GM12878 (cell line): ENCODE measurements around the gene PORCN. TPM values are rescaled to one million over a fixed set of nuclear protein-coding genes. Genes with fewer than 3 reads are reported as not detected.

Source experiments
- ATAC-seq: fragments of 200-7000 bp; cut with Tn5 transposase; 3 replicates; pipeline ENCODE4 v1.9.1; 2020; ENCODE audit warnings: mild to moderate bottlenecking, moderate library complexity
- BruUV-seq: library from RNA; stranded (reverse); fragments of 400-500 nt; replicated peaks from 2 replicates; lab custom pipeline; 2021; lab: Mats Ljungman, UMichigan
- CTCF ChIA-PET: fragments of 300-600 bp; sonication (Branson Sonifier 250); formaldehyde crosslinking; extraction: SDS; loops from one replicate; lab custom pipeline; 2021; ENCODE audit warnings: inconsistent platforms; lab: Yijun Ruan, JAX
- POLR2A ChIA-PET: fragments of 350-600 bp; formaldehyde crosslinking; extraction: SDS; loops from one replicate; lab custom pipeline; 2021; ENCODE audit warnings: inconsistent platforms; lab: Charles Lee
- RAD21 ChIA-PET: fragments of 300-600 bp; sonication (Branson Sonifier 250); formaldehyde crosslinking; loops from one replicate; lab custom pipeline; 2023; ENCODE audit warnings: antibody characterized with exemption; ENCODE audit not compliant: unreplicated experiment; lab: Charles Lee
- SMC1A ChIA-PET: fragments of 300-600 bp; sonication (Branson Sonifier 250); formaldehyde crosslinking; loops from one replicate; lab custom pipeline; 2023; ENCODE audit not compliant: unreplicated experiment, uncharacterized antibody; lab: Charles Lee
- DNase-seq: peaks from one replicate; pipeline ENCODE4 v3.0.0-alpha.2; 2011; ENCODE audit warnings: low read depth, low spot score
- FAIRE-seq: peaks from 3 replicates; lab custom pipeline; 2011; peaks lifted over from hg19 to GRCh38; lab: Jason Lieb, UNC
- H2AFZ ChIP-seq: 2 replicates; pipeline ENCODE4 v1.6.0; 2011; ENCODE audit warnings: low read depth, low read length, control low read depth; ENCODE audit not compliant: control insufficient read depth
- H3K27ac ChIP-seq: 2 replicates; pipeline ENCODE4 v1.5.1; 2011; ENCODE audit warnings: control low read depth; ENCODE audit not compliant: control insufficient read depth, insufficient read depth
- H3K27me3 ChIP-seq, 2 experiments: replicated peaks in 1 of 2; 2 replicates each; pipeline versions ENCODE4 v1.6.0 to v1.6.1; 2011; ENCODE audit warnings: low read length in 1 of 2; ENCODE audit not compliant: control insufficient read depth in 2 of 2, insufficient read depth in 2 of 2
- H3K36me3 ChIP-seq, 2 experiments: 2 replicates each; pipeline ENCODE4 v1.5.1; 2011; ENCODE audit warnings: low read length in 1 of 2; ENCODE audit not compliant: control insufficient read depth in 2 of 2, insufficient read depth in 2 of 2
- H3K4me1 ChIP-seq: 2 replicates; pipeline ENCODE4 v1.6.1; 2011; ENCODE audit warnings: mild to moderate bottlenecking, low read length, moderate library complexity, mixed read lengths; ENCODE audit not compliant: control insufficient read depth, insufficient read depth
- H3K4me2 ChIP-seq: 2 replicates; pipeline ENCODE4 v1.6.0; 2011; ENCODE audit warnings: control low read depth; ENCODE audit not compliant: control insufficient read depth, insufficient read depth
- H3K4me3 ChIP-seq: fragments of 200-600 bp; sonication (generic); 2 replicates; pipeline ENCODE4 v1.5.1; 2016
- H3K79me2 ChIP-seq: 2 replicates; pipeline ENCODE4 v1.6.0; 2011; ENCODE audit warnings: low read length; ENCODE audit not compliant: control insufficient read depth, insufficient read depth
- H3K9ac ChIP-seq: 2 replicates; pipeline ENCODE4 v1.8.0; 2011; ENCODE audit warnings: low read length, control low read depth, mixed read lengths; ENCODE audit not compliant: control insufficient read depth, insufficient read depth
- H3K9me3 ChIP-seq: replicated peaks from 3 replicates; pipeline ENCODE4 v1.5.1; 2011; ENCODE audit warnings: mild to moderate bottlenecking, low read length; ENCODE audit not compliant: control insufficient read depth, insufficient read depth
- H4K20me1 ChIP-seq: 2 replicates; pipeline ENCODE4 v1.6.0; 2011; ENCODE audit not compliant: control insufficient read depth, insufficient read depth
- CHD1 ChIP-seq: IDR thresholded peaks from 2 replicates; pipeline ENCODE4 v1.6.1; 2012; ENCODE audit warnings: low read depth, low read length, improper control_type of control experiment
- EED ChIP-seq: sonication (generic); IDR thresholded peaks from 2 replicates; pipeline ENCODE4 v1.6.1; 2016; ENCODE audit warnings: antibody characterized with exemption, low read depth
- KDM1A ChIP-seq: fragments of 200-600 bp; sonication (generic); IDR thresholded peaks from 2 replicates; pipeline ENCODE4 v1.6.1; 2016; ENCODE audit warnings: borderline replicate concordance
- PAX5 ChIP-seq: IDR thresholded peaks from 2 replicates; pipeline ENCODE4 v1.6.1; 2011; ENCODE audit warnings: low read depth, low read length, borderline replicate concordance
- RAD51 ChIP-seq: fragments of 450-650 bp; IDR thresholded peaks from 2 replicates; pipeline ENCODE4 v1.6.1; 2016; ENCODE audit warnings: moderate library complexity, mild to moderate bottlenecking, inconsistent platforms
- RELA ChIP-seq: fragments of 450-650 bp; IDR thresholded peaks from 2 replicates; pipeline ENCODE4 v1.8.0; 2014; ENCODE audit warnings: borderline replicate concordance; ENCODE audit not compliant: partially characterized antibody
- RFX5 ChIP-seq: IDR thresholded peaks from 2 replicates; pipeline ENCODE4 v1.6.1; 2011; ENCODE audit warnings: low read depth, low read length, improper control_type of control experiment
- TCF7 ChIP-seq: IDR thresholded peaks from 2 replicates; pipeline ENCODE4 v1.6.1; 2014; ENCODE audit warnings: antibody characterized with exemption, borderline replicate concordance
- ZBTB11 ChIP-seq: fragments of 450-650 bp; formaldehyde crosslinking; IDR thresholded peaks from 2 replicates; pipeline ENCODE4 v1.5.0; 2022; ENCODE audit warnings: mild to moderate bottlenecking, missing genetic modification characterization
- WGBS: methylation state at CpG from one replicate; pipeline ENCODE4 v1.1.6; 2016; ENCODE audit warnings: low lambda C conversion rate; ENCODE audit not compliant: insufficient replicate concordance, insufficient coverage; ENCODE audit errors: missing lambda C conversion rate; 5-methylcytosine and 5-hydroxymethylcytosine counted together
- in situ Hi-C: fragments of 300-500 bp; cut with MboI; formaldehyde crosslinking; loops from 9 replicates; pipeline ENCODE4 v1.14.3; 2018; ENCODE audit warnings: mixed read lengths
- intact Hi-C: fragments of 100-400 bp; cut with micrococcal nuclease; formaldehyde crosslinking; loops from one replicate; pipeline ENCODE4 v1.14.2; 2022; ENCODE audit not compliant: unreplicated experiment
- polyA plus RNA-seq, 11 experiments: library from polyadenylated mRNA; depleted of rRNA in 4 of 11; unstranded in 6 of 11; stranded (reverse) in 5 of 11; fragments of >200 nt; fragmentation: Nextera tagmentation in 4 of 11; fragmentation: Illumina TruSeq in 1 of 11; extraction: Ambion mirVana in 4 of 11; extraction: Trizol in 1 of 11; gene quantifications; 1 replicate in 1 of 11; 2 replicates in 10 of 11; pipeline versions ENCODE4 v1.2.1 to v1.2.3, GENCODE V29; 2011 to 2016; ENCODE audit warnings: inconsistent platforms in 2 of 11, missing spikeins in 2 of 11, low read depth in 1 of 11
- total RNA-seq, 4 experiments: library from RNA; depleted of rRNA in 3 of 4; stranded (reverse); fragments of >200 nt in 3 of 4; fragmentation: Illumina TruSeq in 1 of 4; extraction: Trizol in 1 of 4; gene quantifications; 2 replicates each; pipeline versions ENCODE4 v1.2.1 to v1.2.3, GENCODE V29; 2013 to 2021

The PORCN gene
- total and polyA plus RNA-seq, 10 of the 15 experiments (the other 5 are each of a cell fraction or from before 2014, with no cell fraction given) = 0.27 to 21.0 (median 14.1) TPM

- RAD21 ChIA-PET = interaction anchor here (1.4 kb wide), 2 partner anchors 19 to 54 kb away, joined by 5 read pairs; partner anchors contain the start of genes RBM3 and TBC1D25
- in situ Hi-C loops (no loop called here), intact Hi-C loops (loop anchor here (1.0 to 2.0 kb wide), 2 partner anchors 13 to 18 kb away; partner anchors contain the start of genes PORCN and TBC1D25)
Observed at GRCh38 chrX:48520976-48521352, 12.2 kb downstream of the PORCN start.

More at GRCh38 chrX:48520976-48521352, 12.2 kb downstream of the PORCN start:
- Histone ChIP-seq H2AFZ (peak overlapping the region; percentile 76), H3K36me3 (no peaks in the 10 kb centered on the region; a peak in 1 of 4 replicates), H3K9ac (peak overlapping the region; percentile 55), H3K4me3 (peak overlapping the region; percentile 51; the same call in 1 of the 2 replicates), H3K4me1 (peaks cover 7% of the 10 kb centered on the region; the same call in 1 of the 2 replicates), H3K4me2 (peak overlapping the region; percentile 77), H3K79me2 (peaks cover 19% of the 10 kb centered on the region), H3K27ac (peak overlapping the region; percentile 55), H3K27me3 (no peaks in the 10 kb centered on the region), H4K20me1 (no peaks in the 10 kb centered on the region), H3K9me3 (no peaks in the 10 kb centered on the region; the same call in 2 of the 3 replicates)
- TSS peak; percentile 79 for BruUV-seq
- SMC1A ChIA-PET = no interaction called here
- no peak for TF ChIP-seq KDM1A
- TF ChIP-seq CHD1 = no peak
- TF ChIP-seq RFX5 = no peak
- no peak for TF ChIP-seq ZBTB11 (CRISPR knock-in tag)
- no peak for TF ChIP-seq PAX5
- no peak for TF ChIP-seq EED
- no peak for TF ChIP-seq RAD51
- no peak for TF ChIP-seq RELA
- no peak for TF ChIP-seq TCF7
- DNase-seq (no peak), ATAC-seq (peak; percentile 13), FAIRE-seq (peak; percentile 76)
- WGBS = 5% methylated on average over 2 of the region's 2 CpGs
- CTCF ChIA-PET = interaction anchor here (3.2 kb wide), 1 partner anchor 18 kb away, joined by 14 read pairs; the partner anchor contains the start of gene TBC1D25
- POLR2A ChIA-PET = interaction anchor here (0.6 to 2.4 kb wide), 3 partner anchors 18 to 89 kb away, joined by 3 to 15 read pairs (median 5); partner anchors contain the start of genes RBM3 and TBC1D25
